Measurements from ENCODE around the gene PRRC2C.

PRRC2C gene

GRCh38 chr1:171637928-171638576 lies 152.7 kb downstream of the PRRC2C start:
- TF ChIP-seq, protein P1, sequence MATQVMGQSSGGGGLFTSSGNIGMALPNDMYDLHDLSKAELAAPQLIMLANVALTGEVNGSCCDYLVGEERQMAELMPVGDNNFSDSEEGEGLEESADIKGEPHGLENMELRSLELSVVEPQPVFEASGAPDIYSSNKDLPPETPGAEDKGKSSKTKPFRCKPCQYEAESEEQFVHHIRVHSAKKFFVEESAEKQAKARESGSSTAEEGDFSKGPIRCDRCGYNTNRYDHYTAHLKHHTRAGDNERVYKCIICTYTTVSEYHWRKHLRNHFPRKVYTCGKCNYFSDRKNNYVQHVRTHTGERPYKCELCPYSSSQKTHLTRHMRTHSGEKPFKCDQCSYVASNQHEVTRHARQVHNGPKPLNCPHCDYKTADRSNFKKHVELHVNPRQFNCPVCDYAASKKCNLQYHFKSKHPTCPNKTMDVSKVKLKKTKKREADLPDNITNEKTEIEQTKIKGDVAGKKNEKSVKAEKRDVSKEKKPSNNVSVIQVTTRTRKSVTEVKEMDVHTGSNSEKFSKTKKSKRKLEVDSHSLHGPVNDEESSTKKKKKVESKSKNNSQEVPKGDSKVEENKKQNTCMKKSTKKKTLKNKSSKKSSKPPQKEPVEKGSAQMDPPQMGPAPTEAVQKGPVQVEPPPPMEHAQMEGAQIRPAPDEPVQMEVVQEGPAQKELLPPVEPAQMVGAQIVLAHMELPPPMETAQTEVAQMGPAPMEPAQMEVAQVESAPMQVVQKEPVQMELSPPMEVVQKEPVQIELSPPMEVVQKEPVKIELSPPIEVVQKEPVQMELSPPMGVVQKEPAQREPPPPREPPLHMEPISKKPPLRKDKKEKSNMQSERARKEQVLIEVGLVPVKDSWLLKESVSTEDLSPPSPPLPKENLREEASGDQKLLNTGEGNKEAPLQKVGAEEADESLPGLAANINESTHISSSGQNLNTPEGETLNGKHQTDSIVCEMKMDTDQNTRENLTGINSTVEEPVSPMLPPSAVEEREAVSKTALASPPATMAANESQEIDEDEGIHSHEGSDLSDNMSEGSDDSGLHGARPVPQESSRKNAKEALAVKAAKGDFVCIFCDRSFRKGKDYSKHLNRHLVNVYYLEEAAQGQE (IDR thresholded peaks at IDR 0.05; ENCODE audit: insufficient read depth in 1 of 2, low read depth in 2 of 2, low read length in 2 of 2) = no peak

DNA sequence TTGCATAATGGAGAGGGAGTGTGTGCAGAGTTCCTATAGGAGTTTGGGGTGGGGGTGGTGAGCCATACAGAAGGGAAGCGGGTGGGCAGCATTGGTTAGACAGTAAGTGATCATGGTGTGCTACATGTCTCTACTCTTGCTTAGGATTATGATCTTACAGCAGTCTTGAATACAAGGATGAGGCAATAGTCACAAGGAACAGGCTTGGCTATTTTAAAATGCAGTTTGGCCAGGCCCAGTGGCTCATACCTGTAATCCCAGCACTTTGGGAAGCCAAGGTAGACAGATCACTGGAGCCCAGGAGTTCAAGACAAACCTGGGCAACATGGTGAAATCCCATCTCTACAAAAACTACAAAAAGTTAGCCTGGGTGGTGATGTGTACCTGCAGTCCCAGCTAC lies 154.9 kb downstream of the PRRC2C start:
- no peak for TF ChIP-seq TAF1 (IDR thresholded peaks at IDR 0.05; ENCODE audit: borderline replicate concordance, insufficient read depth, low read length)
- TF ChIP-seq SIN3A (IDR thresholded peaks at IDR 0.05; ENCODE audit: borderline replicate concordance, insufficient read depth, low read length) = no peak
- TF ChIP-seq, protein P1 (IDR thresholded peaks at IDR 0.05; ENCODE audit: insufficient read depth in 1 of 2, low read depth in 2 of 2, low read length in 2 of 2) = no peak
- TF ChIP-seq FOXP2 (optimal IDR thresholded peaks at IDR 0.05; ENCODE audit: borderline replicate concordance, extremely low read depth, extremely low read length, insufficient read depth) = no peak
- TF ChIP-seq POLR2AphosphoS5 (IDR thresholded peaks at IDR 0.05; ENCODE audit: low read depth, low read length) = no peak

DNA sequence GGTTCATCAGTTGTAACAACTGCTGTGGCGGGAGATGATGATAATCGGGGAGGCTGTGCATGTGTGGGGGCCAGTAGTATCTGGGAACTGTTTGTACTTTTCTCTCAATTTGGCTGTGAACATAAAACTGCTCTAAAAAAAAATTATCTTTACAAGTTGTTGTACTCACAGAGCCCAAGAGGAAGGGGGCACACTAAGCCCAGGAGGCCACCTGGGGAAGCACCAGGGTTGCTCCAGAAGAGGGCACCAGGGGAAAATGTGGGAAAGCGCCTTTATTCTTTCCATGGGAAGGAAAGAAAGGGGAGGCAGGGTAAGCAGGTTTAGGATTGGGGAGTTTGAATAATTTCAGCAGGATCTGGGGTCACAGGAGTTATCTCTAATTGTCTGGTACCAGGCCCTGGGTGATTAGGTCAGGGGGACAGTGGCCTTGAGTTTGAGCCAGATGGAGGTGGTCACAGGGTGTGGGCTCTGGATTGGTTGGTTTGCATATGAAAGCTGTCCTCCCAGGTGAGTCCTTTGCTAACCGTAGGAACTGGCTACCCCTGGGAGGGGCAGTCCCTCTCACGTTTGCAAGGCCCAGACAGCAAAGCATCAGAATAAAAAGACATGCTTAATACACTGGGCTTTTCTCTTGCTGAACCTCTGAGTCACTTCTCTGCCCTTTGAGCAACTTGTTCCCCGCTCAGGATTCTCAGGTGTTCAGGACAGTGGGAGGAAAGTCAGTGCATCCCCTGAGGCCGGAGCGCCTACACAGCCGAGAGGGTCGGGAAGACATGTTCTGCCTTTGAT lies 155.9 kb downstream of the PRRC2C start:
- TF ChIP-seq TAF1 (IDR thresholded peaks at IDR 0.05; ENCODE audit: borderline replicate concordance, insufficient read depth, low read length) (no peak), FOXP2 (optimal IDR thresholded peaks at IDR 0.05; ENCODE audit: borderline replicate concordance, extremely low read depth, extremely low read length, insufficient read depth) (no peak), SIN3A (IDR thresholded peaks at IDR 0.05; ENCODE audit: borderline replicate concordance, insufficient read depth, low read length) (no peak), POLR2AphosphoS5 (IDR thresholded peaks at IDR 0.05; ENCODE audit: low read depth, low read length) (no peak)
- TF ChIP-seq, protein P1 (IDR thresholded peaks at IDR 0.05; ENCODE audit: insufficient read depth in 1 of 2, low read depth in 2 of 2, low read length in 2 of 2) = no peak

GRCh38 chr1:171642197-171642596 lies 156.9 kb downstream of the PRRC2C start:
- TF ChIP-seq SIN3A (IDR thresholded peaks at IDR 0.05; ENCODE audit: borderline replicate concordance, insufficient read depth, low read length) (no peak), POLR2AphosphoS5 (IDR thresholded peaks at IDR 0.05; ENCODE audit: low read depth, low read length) (no peak), TAF1 (IDR thresholded peaks at IDR 0.05; ENCODE audit: borderline replicate concordance, insufficient read depth, low read length) (no peak), FOXP2 (optimal IDR thresholded peaks at IDR 0.05; ENCODE audit: borderline replicate concordance, extremely low read depth, extremely low read length, insufficient read depth) (no peak)
- TF ChIP-seq, protein P1 (IDR thresholded peaks at IDR 0.05; ENCODE audit: insufficient read depth in 1 of 2, low read depth in 2 of 2, low read length in 2 of 2) = no peak

Data from PFSK-1 (cell line).